Measurements from ENCODE around the gene NUDCD3.

Gene NUDCD3

DNA sequence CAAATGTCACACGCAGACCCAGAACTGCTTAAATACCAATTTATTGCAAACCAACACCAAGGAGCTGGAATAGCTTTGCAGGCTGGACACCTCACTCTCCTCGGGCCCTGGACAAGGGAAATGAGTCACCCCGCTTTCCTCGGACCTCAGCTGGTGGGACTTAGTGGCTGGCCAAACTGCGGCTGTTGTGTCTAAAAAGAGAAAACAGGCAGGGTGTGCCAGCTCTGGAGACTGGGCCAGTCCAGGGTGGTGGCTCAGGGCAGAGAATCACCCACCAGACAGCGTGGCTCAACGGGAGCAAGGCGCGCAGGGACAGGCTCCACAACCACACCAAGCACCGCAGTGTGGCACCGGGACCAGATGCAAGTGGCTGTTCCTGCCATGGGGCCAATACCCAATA, 106.9 kb downstream of the NUDCD3 start:
- no peak for DNase-seq (ENCODE audit: low read depth, low spot score)

DNA sequence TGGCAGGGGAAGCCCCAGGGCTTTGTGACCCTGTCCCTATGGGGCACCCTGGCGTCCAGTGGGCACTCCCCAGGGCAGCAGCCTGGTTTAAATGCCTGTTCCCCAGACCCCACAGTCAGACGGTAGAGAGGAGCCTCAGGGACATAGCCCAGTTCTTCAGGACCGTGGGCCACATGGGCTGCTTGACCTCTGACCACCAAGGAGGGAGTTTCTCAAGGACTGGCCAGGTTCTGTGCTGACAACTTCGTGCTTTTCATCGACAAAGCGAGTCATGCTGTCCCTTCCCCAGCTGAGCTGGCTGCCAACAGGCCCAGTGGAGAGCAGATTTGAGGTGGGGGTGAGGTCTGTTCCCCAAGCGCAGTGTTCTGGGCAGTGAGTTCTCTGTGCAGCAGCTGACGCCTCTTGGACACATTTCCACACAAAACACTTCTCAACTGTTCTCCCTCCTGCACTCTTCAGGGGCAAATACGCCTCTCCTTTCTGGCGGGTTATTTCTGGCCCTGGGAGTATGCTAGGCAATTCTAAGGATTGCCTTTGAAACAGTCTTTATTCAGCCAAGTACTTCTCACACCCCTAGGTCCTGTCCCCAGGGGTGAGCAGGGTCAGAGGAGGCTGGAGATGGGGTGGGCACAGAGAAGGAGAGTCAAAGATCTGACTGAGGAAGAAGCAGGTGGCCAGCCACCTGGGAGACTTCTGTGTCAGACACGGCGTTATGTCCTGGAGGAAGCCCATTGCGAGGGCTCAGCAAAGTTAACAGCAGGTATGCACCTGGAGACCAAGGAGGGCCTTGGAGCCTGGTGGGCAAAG, 107.8 kb downstream of the NUDCD3 start:
- no peak for DNase-seq (ENCODE audit: low read depth, low spot score)

DNA sequence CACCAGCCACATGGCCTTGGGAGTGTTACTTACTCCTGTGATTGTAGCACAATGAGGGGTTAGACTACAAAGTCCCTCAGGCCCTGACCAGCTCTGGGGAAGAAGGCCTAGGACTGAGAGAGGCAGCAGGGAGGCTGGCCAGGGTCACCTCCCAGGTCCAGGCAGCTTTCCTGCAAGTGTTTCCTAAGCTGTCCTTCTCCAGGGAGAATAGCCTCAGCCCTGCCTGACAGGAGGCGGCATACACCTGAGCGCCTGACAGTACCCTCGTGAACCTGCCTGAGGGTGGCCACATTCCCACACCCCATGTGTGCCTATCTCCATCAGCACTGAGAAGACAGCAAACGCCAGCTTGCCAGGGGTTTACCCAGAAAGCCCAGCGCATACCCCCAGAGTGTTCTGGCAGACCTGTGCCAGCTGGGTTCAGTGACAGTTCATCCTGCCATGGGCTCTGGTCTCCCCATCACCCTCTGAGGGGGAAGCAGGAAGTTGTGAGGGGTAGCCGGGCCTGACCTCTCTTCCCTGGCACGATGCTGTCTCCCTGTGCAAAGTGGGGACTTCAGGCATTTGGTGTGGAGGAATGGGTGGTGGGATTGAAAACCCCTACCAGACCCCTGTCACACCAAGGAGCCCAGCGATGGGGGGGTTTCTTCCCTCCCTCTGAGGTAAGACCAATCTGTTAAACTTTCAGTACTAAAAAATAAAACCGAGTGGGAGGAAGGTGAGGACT, 108.8 kb downstream of the NUDCD3 start:
- DNase-seq (ENCODE audit: low read depth, low spot score): no peak

DNA sequence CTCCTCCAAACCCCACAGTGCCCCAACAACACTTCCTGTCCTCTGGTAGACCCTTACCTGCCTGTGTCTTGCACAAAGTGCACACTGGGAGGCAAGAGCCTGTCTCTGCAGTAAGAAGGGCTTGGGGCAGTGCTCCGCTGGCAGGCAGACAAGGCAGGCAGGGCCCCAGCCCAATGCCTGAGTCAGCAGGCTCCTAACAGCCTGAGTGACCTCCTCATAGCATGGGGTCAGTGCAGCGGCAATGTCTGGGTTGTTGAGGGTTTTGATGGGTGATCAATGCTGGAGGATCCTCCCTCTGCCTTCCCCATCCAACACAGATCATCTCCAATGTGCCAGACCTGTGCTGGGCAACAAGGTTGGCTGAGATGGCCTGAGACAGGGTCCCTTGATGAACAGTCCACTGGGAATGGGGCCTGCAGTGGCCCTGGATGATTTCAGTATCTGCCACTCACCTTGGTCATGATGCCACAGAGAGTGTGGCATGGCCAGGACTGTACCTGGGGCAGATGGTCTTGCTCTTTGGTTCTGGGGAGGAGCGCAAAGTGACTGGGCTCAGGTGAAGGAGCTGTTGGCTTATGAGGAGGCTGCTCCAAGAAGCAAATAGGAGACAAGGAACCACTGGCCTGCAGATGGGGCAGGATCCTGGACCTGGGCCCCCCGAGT, 109.5 kb downstream of the NUDCD3 start:
- no peak for DNase-seq (ENCODE audit: low read depth, low spot score)

DNA sequence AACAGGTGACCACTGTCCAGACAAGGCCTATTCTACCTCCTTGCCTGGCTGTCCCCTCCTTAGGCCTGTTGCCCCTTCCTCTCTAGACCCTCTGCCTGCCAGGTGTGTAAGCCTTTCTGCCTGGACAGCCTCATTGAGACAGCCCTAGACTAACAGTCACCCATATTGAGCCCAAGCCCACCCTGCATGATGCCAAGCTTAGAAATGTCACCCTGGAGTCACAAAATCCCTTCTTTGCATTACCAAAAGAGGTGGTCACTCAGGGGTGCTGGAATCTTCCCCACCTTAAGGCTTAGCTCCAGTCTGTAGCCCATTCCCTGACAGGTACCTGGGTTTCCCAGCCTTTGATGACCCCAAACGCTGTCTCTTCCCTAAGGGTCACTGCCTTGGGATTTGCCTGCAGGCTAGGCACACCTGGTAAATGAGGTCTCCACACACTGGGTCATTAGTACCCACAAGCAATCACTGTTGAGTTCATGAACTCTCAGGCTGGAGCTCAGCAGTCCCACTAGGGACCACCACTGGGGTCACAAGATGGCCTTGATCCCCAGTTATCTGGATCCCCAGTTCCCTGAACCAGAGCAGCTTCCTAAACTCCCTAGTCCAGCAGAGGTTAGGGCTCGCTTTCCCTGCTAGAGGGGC, 110.1 kb downstream of the NUDCD3 start:
- no peak for DNase-seq (ENCODE audit: low read depth, low spot score)

DNA sequence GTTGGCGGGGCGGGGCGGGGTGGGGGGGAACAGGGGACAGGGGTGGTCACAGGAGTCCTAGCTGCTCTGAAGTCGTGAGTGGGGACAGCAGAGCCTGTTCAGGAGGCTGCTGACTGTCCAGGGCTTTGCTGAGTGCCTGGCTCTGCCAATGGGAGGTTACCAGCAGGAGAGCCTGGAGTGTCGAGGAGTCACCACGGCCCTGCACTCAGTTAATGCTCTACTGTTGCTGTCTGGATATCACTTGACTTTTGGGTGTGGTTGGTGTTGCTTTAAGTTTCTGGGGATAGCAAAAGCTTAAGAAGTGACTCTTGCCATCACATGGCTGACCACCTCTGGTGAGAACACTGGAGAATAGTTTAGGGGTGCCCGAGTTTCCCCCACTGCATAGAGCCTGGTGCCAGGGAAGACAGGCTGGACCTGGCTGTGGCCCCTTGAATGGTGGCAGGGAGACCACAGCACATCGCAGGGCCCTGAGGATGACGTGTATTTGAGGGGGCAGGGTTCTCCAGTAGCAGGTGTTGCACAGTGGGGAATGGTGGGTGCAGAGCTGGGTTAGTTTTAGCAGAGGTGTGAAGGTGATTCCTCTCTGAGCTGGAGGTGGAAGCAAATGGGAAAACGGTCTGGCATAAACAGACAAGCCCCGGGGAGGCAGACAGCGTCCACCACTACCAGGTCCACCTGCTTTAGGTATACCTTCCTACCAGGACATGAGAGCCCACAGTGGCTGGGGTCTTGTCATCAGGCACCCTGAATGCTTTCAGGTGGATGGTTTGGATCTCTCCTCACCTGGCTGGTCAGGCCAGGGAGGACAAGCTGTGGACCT, 110.9 kb downstream of the NUDCD3 start:
- DNase-seq (ENCODE audit: low read depth, low spot score): no peak

DNA sequence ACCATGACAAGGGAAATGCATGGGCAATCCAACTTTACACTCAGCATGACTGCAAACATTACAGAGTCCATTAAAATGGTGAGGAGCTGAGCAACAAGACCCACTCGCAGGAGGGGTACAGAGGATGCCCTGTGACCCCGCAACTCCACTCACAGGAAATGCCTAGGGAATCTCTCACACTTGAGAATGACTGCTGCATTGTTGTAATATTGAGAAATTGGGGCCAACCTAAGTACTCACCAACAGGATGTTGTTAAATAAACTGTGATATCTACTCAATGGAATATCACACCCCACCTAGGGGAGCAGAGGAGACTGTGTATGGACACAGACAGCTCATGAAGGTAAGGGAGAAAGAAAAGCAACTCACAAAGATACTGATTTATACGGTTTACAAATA, 111.7 kb downstream of the NUDCD3 start:
- DNase-seq (ENCODE audit: low read depth, low spot score): no peak

DNA sequence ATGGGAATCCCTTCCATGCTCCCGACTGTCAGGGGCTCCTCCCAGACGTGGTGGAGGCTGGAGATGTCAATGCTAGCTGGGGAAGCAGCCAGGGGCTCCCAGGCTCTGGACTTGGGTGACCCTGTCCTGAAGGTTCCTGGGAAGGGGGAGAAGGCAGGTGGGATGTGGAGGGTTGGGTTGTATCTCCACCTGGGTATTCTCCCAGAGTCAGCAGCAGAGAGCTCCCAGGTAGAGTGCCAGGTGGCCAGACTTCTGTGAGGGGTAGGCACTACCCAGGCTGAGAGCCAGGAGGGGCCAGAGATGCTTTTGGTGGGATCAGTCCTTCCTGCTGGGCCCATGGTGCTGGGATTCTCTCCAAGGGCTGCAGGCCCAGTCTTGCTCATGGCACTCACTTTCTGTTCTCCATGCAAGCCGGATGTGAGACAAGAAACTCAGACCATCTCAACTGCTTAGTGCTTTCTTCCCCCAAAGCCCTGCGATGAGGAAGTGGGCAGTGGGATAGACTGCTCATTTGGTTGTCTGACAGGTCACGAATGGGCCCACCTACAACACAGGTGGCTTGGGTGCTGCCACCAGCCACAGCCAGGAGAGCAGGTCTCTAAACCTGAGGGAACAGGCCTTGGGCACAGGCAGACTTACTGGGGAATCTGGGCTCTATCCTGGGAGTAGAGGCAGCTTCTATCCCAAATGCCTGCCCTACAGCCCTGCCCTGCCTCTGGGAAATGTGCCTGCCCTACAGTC, 112.6 kb downstream of the NUDCD3 start:
- DNase-seq (ENCODE audit: low read depth, low spot score): no peak

DNA sequence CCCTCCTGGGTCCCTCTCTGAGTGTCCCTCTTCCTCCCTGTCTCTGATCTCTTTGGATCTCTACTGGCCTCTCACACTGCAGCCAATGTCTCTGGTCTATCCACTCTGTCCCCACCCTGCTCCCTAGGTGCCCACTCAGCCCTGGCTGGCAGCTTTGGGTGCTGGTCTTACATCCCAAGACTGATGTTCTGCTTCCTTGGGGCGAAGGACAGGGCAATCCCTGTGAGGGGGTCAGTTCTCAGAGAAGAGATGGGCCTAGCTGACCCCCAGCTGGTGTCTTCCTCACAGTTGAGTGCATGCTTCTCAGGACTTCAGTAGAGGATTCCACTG, 113.4 kb downstream of the NUDCD3 start:
- no peak for DNase-seq (ENCODE audit: low read depth, low spot score)

DNA sequence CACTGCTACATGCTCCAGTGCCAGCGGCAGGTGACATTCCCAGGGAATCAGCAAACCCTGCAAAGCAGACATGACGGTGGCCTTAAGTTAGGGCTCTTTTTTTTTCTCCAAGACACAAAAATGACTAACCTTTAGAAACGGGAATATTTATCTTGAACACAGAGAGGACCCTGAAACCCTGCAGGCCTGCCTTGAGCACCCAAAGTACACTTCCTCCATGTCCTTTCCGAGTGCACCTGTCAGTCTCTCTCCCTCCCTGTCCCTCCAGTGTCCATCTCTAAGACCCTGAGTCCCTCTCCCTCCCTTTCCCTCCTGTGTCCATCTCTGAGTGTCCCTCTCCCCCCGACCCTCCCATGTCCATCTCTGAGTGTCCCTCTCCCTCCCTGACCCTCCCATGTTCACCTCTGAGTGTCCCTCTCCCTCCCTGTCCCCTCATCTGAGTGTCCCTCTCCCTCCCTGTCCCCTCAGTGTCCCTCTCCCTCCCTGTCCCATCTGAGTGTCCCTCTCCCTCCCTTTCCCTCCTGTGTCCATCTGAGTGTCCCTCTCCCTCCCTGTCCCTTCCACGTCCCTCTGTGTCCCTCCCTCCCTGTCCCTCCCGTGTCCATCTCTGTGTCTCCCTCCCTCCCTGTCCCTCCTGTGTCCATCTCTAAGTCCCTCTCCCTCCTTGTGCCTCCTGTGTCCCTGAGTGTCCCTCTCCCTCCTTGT, 113.9 kb downstream of the NUDCD3 start:
- no peak for DNase-seq (ENCODE audit: low read depth, low spot score)

DNA sequence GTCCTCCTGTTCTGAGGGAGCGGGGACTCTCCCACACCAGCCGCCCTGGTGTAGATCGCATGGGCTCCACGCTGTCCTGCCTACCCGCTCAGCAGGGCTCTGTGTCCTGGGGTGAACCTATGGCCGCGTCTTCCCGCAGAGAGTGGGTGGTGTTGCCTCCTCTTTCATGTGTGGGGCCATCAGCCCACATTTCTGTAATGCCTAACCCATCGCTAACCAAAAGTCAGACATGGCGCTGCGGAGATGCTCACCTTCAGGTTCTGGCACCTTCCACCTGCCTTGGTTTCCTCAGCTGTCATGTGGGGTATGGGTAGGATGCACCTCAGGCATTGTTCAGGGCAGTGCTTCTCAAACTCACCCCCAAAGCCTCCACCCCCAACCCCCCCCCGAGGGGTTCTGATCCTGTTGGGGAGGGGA, 114.5 kb downstream of the NUDCD3 start:
- DNase-seq (ENCODE audit: low read depth, low spot score): no peak

DNA sequence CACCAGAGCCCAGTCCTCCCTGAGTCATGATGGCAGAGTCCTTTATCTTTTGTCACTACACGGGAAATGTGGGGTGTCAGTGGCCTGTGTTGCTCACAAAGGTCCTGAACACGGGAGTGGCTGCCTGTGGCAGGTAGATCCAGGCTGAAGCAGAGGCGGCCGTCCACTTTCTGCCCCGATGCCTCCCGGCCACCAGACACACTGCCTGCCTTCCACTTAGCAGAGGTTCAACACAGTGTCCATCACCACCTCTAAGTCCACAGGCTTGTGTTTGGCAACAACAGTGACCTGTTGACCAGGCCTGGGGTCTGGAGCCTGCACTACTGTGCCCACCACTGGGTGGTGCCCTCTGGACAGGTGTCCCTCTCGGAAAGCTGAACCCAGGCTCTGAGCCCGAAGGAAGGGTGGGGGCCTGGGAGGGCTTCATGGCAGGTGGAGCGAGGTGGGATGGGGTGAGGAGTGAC, 115.2 kb downstream of the NUDCD3 start:
- no peak for DNase-seq (ENCODE audit: low read depth, low spot score)

DNA sequence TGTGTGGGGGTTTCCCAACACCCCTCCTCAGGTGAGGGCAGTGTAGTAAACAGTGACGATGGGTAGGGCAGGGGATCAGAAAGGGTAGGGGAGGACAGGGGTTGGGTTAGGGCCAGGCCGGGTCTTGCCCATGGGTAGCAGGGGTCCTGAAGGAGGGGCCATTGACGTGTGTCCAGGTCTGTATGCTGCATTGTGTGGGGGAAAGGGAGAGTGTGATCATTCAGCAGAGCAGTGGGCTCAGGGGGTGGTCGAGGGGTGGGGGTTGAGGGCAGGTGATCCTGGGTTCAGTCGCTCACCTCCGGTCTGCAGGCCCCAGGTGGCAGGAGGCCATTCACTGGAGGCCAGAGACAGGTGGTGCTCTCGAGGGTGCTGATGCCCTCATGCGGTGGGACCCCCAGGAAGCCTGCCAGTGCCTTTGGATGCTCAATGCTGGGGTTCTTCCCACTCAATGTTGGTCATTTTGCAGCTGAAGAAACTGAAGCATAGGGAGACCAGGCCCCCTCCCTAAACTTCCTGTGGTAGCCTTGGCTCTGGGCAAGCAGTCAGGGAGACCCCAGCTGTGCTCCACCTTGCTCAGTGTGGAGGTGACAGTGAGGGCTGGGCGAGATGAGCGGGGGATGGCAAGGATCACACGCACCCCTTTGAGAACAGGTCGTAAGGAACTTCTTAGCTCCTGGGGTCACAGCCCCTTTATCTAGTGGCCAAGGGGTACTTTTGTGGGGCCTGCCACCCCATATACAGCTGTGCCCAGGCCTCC, 116.3 kb downstream of the NUDCD3 start:
- DNase-seq (ENCODE audit: low read depth, low spot score): no peak

DNA sequence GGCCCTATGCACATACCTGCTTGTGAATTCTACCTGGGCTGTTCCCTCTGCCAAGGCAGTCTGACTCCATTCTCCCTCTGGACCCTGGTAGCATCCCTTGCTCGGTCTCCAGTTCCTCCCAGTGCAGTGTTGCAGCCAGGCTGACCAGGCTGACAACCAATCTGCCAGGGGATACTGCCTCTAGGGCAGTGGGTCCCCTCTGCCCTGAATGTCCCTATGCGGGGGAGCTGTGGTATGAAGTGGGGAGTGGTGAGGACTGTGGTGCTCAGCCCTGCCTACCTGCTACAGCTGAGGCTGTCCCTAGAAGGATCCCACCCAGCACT, 117.1 kb downstream of the NUDCD3 start:
- no peak for DNase-seq (ENCODE audit: low read depth, low spot score)

DNA sequence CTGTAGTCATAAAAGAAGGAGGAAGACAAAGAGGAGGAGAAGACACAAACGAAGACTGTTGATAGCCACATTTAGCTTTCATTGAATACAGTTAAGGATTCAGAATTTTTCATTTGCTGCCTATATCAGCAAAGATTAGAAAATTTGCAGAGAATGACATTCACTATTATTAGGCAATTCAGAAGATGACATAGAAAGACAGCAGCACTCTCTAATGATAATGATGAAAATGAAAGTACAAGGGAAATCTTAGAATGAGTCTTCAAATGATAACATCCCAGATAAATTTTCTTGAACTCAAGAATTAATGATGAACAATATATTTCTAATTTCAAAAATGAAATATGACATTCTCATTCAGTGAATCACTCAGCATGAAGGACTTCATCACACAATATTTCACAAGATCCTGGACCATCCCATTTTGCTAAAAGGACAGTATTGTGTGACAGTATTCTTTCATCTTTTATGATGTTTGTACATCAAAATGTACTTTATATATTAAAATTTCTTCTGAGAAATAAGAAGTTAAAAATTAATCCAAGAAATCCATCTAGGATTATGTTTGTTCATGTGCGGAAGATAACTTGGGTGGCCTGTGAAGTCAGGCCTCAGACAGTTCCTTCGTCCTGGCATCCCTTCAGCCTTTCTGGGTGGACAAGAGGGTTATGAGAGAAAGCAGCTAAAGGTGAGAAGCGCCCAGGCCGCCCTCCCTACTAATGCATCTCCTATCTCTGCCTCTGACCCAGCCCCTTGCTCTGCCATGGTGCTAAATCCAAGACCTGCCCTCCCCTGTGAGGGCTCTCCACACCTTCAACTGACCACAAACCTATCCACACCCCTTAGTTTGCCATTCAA, 117.7 kb downstream of the NUDCD3 start:
- no peak for DNase-seq (ENCODE audit: low read depth, low spot score)

DNA sequence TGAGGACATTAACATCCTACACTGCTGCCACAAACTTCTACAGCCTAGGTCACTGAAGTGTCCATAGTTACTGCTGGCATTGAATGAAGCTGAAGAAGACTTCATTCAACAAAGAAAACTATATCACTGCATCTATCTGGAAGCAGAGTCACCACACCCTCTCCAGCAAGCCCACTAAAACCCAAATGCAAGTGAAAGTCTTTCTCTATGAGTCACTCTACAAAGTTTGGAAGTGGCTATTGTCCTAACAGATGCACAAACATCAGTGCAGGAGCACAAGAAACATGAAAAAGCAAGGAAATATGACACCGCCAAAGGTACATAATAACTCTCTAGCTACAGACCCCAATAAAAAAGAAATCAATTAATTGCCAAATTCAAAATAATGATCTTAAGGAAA, 121.6 kb downstream of the NUDCD3 start:
- no peak for DNase-seq (ENCODE audit: low read depth, low spot score)

DNA sequence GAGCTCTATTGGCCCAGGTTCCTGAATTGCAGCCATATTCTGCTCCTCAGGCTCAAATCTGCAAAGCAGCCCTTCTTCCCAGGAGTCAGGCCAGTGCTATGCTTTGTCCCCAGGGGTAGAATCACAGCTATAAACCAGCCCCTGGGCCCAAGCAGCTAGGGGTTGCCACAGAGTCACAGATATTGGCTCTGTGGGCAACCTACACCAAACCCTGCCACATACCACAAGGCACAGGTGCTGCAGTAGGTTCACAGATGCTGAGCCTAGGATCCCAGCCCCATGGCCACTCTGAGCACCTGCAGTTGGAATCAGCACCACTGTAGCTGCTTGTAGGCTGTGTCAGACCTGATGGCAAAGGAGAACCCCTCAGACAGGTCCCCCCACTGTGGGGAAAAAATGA, 122.0 kb downstream of the NUDCD3 start:
- no peak for DNase-seq (ENCODE audit: low read depth, low spot score)

DNA sequence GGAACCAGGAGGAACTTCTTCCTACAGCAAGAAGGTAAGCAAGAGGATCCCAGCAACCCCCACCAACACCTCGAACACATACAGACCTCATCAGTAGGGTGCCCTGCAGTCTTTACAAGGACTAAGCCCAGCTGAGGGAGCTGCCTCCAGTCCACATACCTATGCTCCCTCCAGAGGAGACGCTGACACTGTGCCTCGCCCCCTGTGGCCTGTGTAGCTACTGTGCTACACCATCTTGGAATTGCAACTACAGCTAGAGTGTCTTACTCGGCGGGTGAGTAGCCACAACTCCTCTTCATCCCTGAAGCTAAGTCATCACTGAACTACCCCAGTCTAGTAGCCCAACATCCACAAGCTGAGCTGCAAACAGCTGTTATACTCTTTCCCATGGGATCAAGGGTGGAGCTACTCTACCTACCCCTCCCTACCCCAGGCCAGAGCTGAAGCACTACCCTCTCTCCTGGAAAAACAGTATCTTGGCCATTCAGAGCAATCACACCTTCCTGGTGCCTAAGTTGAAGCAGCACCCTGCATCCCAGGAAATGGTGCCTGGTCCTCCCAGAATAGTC, 122.9 kb downstream of the NUDCD3 start:
- DNase-seq (ENCODE audit: low read depth, low spot score): no peak

Measured in iPS DF 19.7 (cell line).